B cell (primary cell): ENCODE results near the gene EEF1AKMT2. TPM values are rescaled to one million over a fixed set of nuclear protein-coding genes. Genes with fewer than 3 reads are reported as not detected.

ENCODE experiments used
- ATAC-seq: fragments of 200-7000 bp; cut with Tn5 transposase; one replicate; pipeline ENCODE4 v1.10.0; 2021; ENCODE audit warnings: low read depth, mild to moderate bottlenecking, moderate number of reproducible peaks, moderate library complexity
- CTCF ChIA-PET: fragments of 350-600 bp; sonication (Branson Sonifier 250); formaldehyde crosslinking; loops from one replicate; lab custom pipeline; 2021; ENCODE audit warnings: antibody characterized with exemption, inconsistent platforms; lab: Charles Lee
- POLR2A ChIA-PET: fragments of 350-600 bp; sonication (Branson Sonifier 250); formaldehyde crosslinking; loops from one replicate; lab custom pipeline; 2021; ENCODE audit warnings: antibody characterized with exemption; lab: Charles Lee
- DNase-seq: peaks from one replicate; pipeline ENCODE4 v3.0.0; 2013
- H2AFZ ChIP-seq: 2 replicates; pipeline ENCODE4 v1.6.1; 2012; ENCODE audit warnings: mild to moderate bottlenecking, low read depth, low read length; ENCODE audit not compliant: insufficient read depth, poor library complexity, severe bottlenecking
- H3K27ac ChIP-seq, 2 donors: 1 replicate in 1 of 2; 2 replicates in 1 of 2; pipeline ENCODE4 v1.5.1; 2012 to 2013; ENCODE audit warnings: low read length in 2 of 2, mild to moderate bottlenecking in 2 of 2, moderate library complexity in 1 of 2
- H3K27me3 ChIP-seq, 4 experiments: fragments of 200-600 bp in 1 of 4; sonication (generic) in 1 of 4; replicated peaks in 1 of 4; 1 replicate in 2 of 4; 2 replicates in 2 of 4; pipeline versions ENCODE4 v1.6.1 to v1.7.0; 2013 to 2016; ENCODE audit warnings: low read length in 3 of 4, mild to moderate bottlenecking in 2 of 4, mixed read lengths in 1 of 4, moderate library complexity in 1 of 4; ENCODE audit not compliant: insufficient read depth in 4 of 4, control insufficient read depth in 3 of 4; ENCODE audit errors: control extremely low read depth in 1 of 4
- H3K36me3 ChIP-seq, 2 experiments: replicated peaks in 1 of 2; 1 replicate in 1 of 2; 2 replicates in 1 of 2; pipeline versions ENCODE4 v1.6.1 to v1.7.1; 2013; ENCODE audit warnings: low read length in 1 of 2; ENCODE audit not compliant: insufficient read depth in 2 of 2, control insufficient read depth in 1 of 2; ENCODE audit errors: control extremely low read depth in 1 of 2, extremely low read depth in 1 of 2
- H3K4me1 ChIP-seq, 2 donors: fragments of 200-600 bp in 1 of 2; sonication (generic) in 1 of 2; 1 replicate in 1 of 2; 2 replicates in 1 of 2; pipeline versions ENCODE4 v1.5.1 to v1.6.1; 2013 to 2017; ENCODE audit warnings: low read length in 2 of 2; ENCODE audit not compliant: control insufficient read depth in 2 of 2, insufficient read depth in 2 of 2
- H3K4me2 ChIP-seq: replicated peaks from 2 replicates; pipeline ENCODE3; 2012; ENCODE audit warnings: mild to moderate bottlenecking, low read depth, low read length; ENCODE audit not compliant: poor library complexity, severe bottlenecking
- H3K4me3 ChIP-seq, 5 experiments: fragments of 200-600 bp in 1 of 5; sonication (generic) in 1 of 5; 1 replicate in 3 of 5; 2 replicates in 2 of 5; pipeline versions ENCODE4 v1.5.1 to v1.7.0; 2011 to 2016; ENCODE audit warnings: low read length in 4 of 5, mild to moderate bottlenecking in 4 of 5, low read depth in 2 of 5, control low read depth in 1 of 5, moderate library complexity in 1 of 5; ENCODE audit not compliant: insufficient read depth in 1 of 5; ENCODE audit errors: control extremely low read depth in 1 of 5, extremely low read depth in 1 of 5
- H3K79me2 ChIP-seq: fragments of 200-600 bp; sonication (generic); one replicate; pipeline ENCODE4 v1.6.0; 2016; ENCODE audit warnings: low read length; ENCODE audit not compliant: control insufficient read depth, insufficient read depth
- H3K9ac ChIP-seq: fragments of 200-600 bp; sonication (generic); 2 replicates; pipeline ENCODE4 v1.6.1; 2017; ENCODE audit warnings: mild to moderate bottlenecking, low read length, moderate library complexity
- H3K9me3 ChIP-seq, 3 donors: one replicate each; pipeline versions ENCODE4 v1.6.1 to v1.7.1; 2013; ENCODE audit warnings: low read length in 2 of 3; ENCODE audit not compliant: control insufficient read depth in 2 of 3, insufficient read depth in 1 of 3; ENCODE audit errors: control extremely low read depth in 1 of 3
- H4K20me1 ChIP-seq: 2 replicates; pipeline ENCODE4 v1.6.0; 2012; ENCODE audit warnings: mild to moderate bottlenecking, low read length; ENCODE audit not compliant: insufficient read depth, control insufficient read depth, poor library complexity, severe bottlenecking
- H3K27ac Mint-ChIP-seq: one replicate; pipeline ENCODE4 v1.8.0; 2021; ENCODE audit warnings: mixed read lengths
- H3K27me3 Mint-ChIP-seq: one replicate; pipeline ENCODE4 v1.8.0; 2021; ENCODE audit warnings: mixed read lengths
- H3K4me1 Mint-ChIP-seq: one replicate; pipeline ENCODE4 v1.8.0; 2021; ENCODE audit warnings: mixed read lengths
- H3K4me3 Mint-ChIP-seq: one replicate; pipeline ENCODE4 v1.8.0; 2021; ENCODE audit warnings: mixed read lengths
- H3K9me3 Mint-ChIP-seq: one replicate; pipeline ENCODE4 v1.8.0; 2022; ENCODE audit warnings: mixed read lengths; ENCODE audit not compliant: insufficient read depth
- EZH2 ChIP-seq: IDR thresholded peaks from 2 replicates; pipeline ENCODE4 v1.6.1; 2012; ENCODE audit warnings: borderline replicate concordance, low read depth, mild to moderate bottlenecking, moderate library complexity, low read length; ENCODE audit not compliant: insufficient read depth, poor library complexity, severe bottlenecking
- WGBS: methylation state at CpG from one replicate; pipeline ENCODE4 v1.1.5; 2013; ENCODE audit warnings: missing lambda C conversion rate; ENCODE audit not compliant: insufficient coverage; 5-methylcytosine and 5-hydroxymethylcytosine counted together
- intact Hi-C: fragments of 100-400 bp; cut with micrococcal nuclease; formaldehyde crosslinking; loops from one replicate; pipeline ENCODE4 v1.10.0; 2022
- polyA plus RNA-seq: library from polyadenylated mRNA; depleted of rRNA; stranded (reverse); fragments of >200 nt; gene quantifications from 2 replicates; pipeline ENCODE4 v1.2.3, GENCODE V29; 2012
- total RNA-seq, 2 donors: library from RNA; stranded (reverse); fragments of 120-200 nt in 1 of 2; gene quantifications; 1 replicate in 1 of 2; 2 replicates in 1 of 2; pipeline versions ENCODE4 v1.2.3 to v1.2.4, GENCODE V29; 2013 to 2022
- TF ChIP-seq, protein P1 (sequence below): fragments of 200-600 bp; IDR thresholded peaks from one replicate; pipeline ENCODE4 v1.8.0; 2022; ENCODE audit warnings: antibody characterized with exemption, mild to moderate bottlenecking

EEF1AKMT2 gene
- total and polyA plus RNA-seq, 2 donors (not counting 1 experiment from before 2014, with no cell fraction given): 8.8 to 15.0 TPM

GRCh38 chr10:124739986-124740368 lies 51.7 kb downstream of the EEF1AKMT2 start:
- peak overlapping the region; percentile 93 for H3K4me3 Mint-ChIP-seq
- peaks cover 88% of the 10 kb centered on the region for H3K79me2 ChIP-seq
- H3K9me3 ChIP-seq: no peaks in the 10 kb centered on the region
- H3K27me3 ChIP-seq: no peaks in the 10 kb centered on the region
- ATAC-seq: no peak
- no peak for DNase-seq
- no peak overlapping the region for H2AFZ ChIP-seq
- H3K27ac ChIP-seq: peak overlapping the region; percentile 79 to 98
- no peaks in the 10 kb centered on the region for H3K9me3 Mint-ChIP-seq
- peak overlapping the region; percentile 98 for H3K27ac Mint-ChIP-seq
- peak overlapping the region in 3 of 5 experiments; percentile 8 to 89 (median 66) for H3K4me3 ChIP-seq
- peaks cover 50% of the 10 kb centered on the region for H4K20me1 ChIP-seq
- no peaks in the 10 kb centered on the region for H3K27me3 Mint-ChIP-seq
- H3K4me1 Mint-ChIP-seq: peaks cover 80% of the 10 kb centered on the region
- WGBS: 60% methylated on average over 1 of the region's 7 CpGs
- TF ChIP-seq, protein P1, sequence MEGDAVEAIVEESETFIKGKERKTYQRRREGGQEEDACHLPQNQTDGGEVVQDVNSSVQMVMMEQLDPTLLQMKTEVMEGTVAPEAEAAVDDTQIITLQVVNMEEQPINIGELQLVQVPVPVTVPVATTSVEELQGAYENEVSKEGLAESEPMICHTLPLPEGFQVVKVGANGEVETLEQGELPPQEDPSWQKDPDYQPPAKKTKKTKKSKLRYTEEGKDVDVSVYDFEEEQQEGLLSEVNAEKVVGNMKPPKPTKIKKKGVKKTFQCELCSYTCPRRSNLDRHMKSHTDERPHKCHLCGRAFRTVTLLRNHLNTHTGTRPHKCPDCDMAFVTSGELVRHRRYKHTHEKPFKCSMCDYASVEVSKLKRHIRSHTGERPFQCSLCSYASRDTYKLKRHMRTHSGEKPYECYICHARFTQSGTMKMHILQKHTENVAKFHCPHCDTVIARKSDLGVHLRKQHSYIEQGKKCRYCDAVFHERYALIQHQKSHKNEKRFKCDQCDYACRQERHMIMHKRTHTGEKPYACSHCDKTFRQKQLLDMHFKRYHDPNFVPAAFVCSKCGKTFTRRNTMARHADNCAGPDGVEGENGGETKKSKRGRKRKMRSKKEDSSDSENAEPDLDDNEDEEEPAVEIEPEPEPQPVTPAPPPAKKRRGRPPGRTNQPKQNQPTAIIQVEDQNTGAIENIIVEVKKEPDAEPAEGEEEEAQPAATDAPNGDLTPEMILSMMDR: no peak
- no peak for TF ChIP-seq EZH2
- POLR2A ChIA-PET: interaction anchor here (1.7 to 3.6 kb wide), 5 partner anchors 11 to 137 kb away, joined by 3 to 51 read pairs (median 14); no protein-coding TSS in a partner anchor
- CTCF ChIA-PET: interaction anchor here (0.7 to 7.9 kb wide), 14 partner anchors 16 to 204 kb away, joined by 3 to 357 read pairs (median 47); no protein-coding TSS in a partner anchor
- peaks cover 0 to 11% of the 10 kb centered on the region in 2 experiments for H3K36me3 ChIP-seq
- peaks cover 69 to 81% of the 10 kb centered on the region in 2 donors for H3K4me1 ChIP-seq
- H3K9ac ChIP-seq: peak overlapping the region; percentile 79
- intact Hi-C loops: loop anchor here (2.0 to 10.0 kb wide), 5 partner anchors 43 to 645 kb away; partner anchors contain the start of gene CHST15
- peak overlapping the region; percentile 90 for H3K4me2 ChIP-seq
